Progenitor cell of endocrine pancreas (in vitro differentiated cells): ENCODE data around the gene ATXN2. TPM values are rescaled to one million over a fixed set of nuclear protein-coding genes. Genes with fewer than 3 reads are reported as not detected.
"Not testable (repeated sequence)": the region's sequence is repeated elsewhere in the genome, so short reads cannot be mapped to it uniquely, and the experiment has no call there.

ENCODE experiments used
- DNase-seq: peaks from one replicate; pipeline ENCODE4 v3.0.0; 2021; ENCODE audit warnings: low spot score; ENCODE audit not compliant: unreplicated experiment
- H3K27ac Mint-ChIP-seq: 2 replicates; pipeline ENCODE4 v1.8.0; 2021; ENCODE audit warnings: mild to moderate bottlenecking, moderate library complexity, mixed read lengths
- H3K27me3 Mint-ChIP-seq: 2 replicates; pipeline ENCODE4 v1.8.0; 2021; ENCODE audit warnings: mixed read lengths
- H3K36me3 Mint-ChIP-seq: 2 replicates; pipeline ENCODE4 v1.8.0; 2022; ENCODE audit warnings: mixed read lengths; ENCODE audit not compliant: insufficient read depth
- H3K4me1 Mint-ChIP-seq: 2 replicates; pipeline ENCODE4 v1.8.0; 2021; ENCODE audit warnings: low read depth, mixed read lengths
- H3K4me3 Mint-ChIP-seq: 2 replicates; pipeline ENCODE4 v1.8.0; 2021; ENCODE audit warnings: low read depth, mild to moderate bottlenecking, moderate library complexity, mixed read lengths
- H3K9me3 Mint-ChIP-seq: 2 replicates; pipeline ENCODE4 v1.8.0; 2021; ENCODE audit warnings: low read depth, mixed read lengths
- total RNA-seq: library from RNA; stranded (reverse); gene quantifications from 2 replicates; pipeline ENCODE4 v1.2.1, GENCODE V29; 2021
- TF ChIP-seq, protein P1 (sequence below): fragments of 200-600 bp; sonication (generic); IDR thresholded peaks from one replicate; pipeline ENCODE4 v1.5.0; 2021; ENCODE audit warnings: antibody characterized with exemption, mild to moderate bottlenecking; ENCODE audit not compliant: unreplicated experiment

ATXN2 gene
- total RNA-seq, 1 donor from 2014 or later = 81.7 TPM

DNA sequence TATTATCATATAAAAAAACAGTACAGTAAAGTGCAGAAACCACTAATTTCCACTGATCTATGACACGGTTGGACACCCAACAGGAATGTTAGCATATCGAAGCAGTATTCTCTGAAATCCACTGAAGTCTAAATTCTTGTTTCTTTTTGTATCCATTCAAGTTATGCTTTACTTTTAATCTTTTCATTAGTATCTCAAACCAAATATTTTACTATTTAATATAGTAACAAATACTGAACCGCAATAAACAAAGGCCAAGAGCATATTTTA, 41.1 kb downstream of the ATXN2 start:
- TF ChIP-seq, protein P1, sequence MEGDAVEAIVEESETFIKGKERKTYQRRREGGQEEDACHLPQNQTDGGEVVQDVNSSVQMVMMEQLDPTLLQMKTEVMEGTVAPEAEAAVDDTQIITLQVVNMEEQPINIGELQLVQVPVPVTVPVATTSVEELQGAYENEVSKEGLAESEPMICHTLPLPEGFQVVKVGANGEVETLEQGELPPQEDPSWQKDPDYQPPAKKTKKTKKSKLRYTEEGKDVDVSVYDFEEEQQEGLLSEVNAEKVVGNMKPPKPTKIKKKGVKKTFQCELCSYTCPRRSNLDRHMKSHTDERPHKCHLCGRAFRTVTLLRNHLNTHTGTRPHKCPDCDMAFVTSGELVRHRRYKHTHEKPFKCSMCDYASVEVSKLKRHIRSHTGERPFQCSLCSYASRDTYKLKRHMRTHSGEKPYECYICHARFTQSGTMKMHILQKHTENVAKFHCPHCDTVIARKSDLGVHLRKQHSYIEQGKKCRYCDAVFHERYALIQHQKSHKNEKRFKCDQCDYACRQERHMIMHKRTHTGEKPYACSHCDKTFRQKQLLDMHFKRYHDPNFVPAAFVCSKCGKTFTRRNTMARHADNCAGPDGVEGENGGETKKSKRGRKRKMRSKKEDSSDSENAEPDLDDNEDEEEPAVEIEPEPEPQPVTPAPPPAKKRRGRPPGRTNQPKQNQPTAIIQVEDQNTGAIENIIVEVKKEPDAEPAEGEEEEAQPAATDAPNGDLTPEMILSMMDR = no peak
- H3K4me1 Mint-ChIP-seq = peaks cover 3% of the 10 kb centered on the region
- DNase-seq = no peak
- peaks cover 3% of the 10 kb centered on the region for H3K36me3 Mint-ChIP-seq
- H3K9me3 Mint-ChIP-seq = no peaks in the 10 kb centered on the region
- no peak overlapping the region for H3K4me3 Mint-ChIP-seq
- no peaks in the 10 kb centered on the region for H3K27me3 Mint-ChIP-seq
- no peak overlapping the region for H3K27ac Mint-ChIP-seq

GRCh38 chr12:111557271-111558106, 41.6 kb downstream of the ATXN2 start:
- TF ChIP-seq, protein P1 = no peak
- H3K27me3 Mint-ChIP-seq = no peaks in the 10 kb centered on the region
- H3K36me3 Mint-ChIP-seq = peaks cover 3% of the 10 kb centered on the region
- DNase-seq = no peak
- no peaks in the 10 kb centered on the region for H3K9me3 Mint-ChIP-seq
- H3K27ac Mint-ChIP-seq = no peak overlapping the region
- no peak overlapping the region for H3K4me3 Mint-ChIP-seq
- H3K4me1 Mint-ChIP-seq = peaks cover 3% of the 10 kb centered on the region

DNA sequence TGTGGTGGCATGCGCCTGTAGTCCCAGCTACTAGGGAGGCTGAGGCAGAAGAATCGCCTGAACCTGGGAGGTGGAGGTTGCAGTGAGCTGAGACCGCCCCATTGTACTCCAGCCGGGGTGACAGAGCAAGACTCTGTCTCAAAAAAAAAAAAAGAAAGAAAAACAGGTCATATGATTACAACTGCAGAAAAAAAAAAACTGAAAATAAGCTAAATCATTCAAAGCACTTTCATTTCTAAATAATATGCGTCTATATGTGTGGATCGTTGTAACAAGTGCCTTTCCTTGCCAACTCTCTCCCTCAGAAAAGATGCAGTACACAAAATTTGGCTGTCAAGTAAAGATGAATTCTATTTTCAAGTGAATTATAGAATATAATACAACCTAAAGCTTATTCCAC, 42.4 kb downstream of the ATXN2 start:
- TF ChIP-seq, protein P1 = no peak
- Mint-ChIP-seq H3K4me1 (peaks cover 3% of the 10 kb centered on the region), H3K27ac (no peak overlapping the region), H3K27me3 (no peaks in the 10 kb centered on the region), H3K36me3 (peaks cover 7% of the 10 kb centered on the region), H3K4me3 (no peak overlapping the region), H3K9me3 (no peaks in the 10 kb centered on the region)
- no peak for DNase-seq

- not testable (repeated sequence) for H3K4me3 Mint-ChIP-seq, H3K27ac Mint-ChIP-seq, H3K9me3 Mint-ChIP-seq, DNase-seq, H3K36me3 Mint-ChIP-seq, H3K4me1 Mint-ChIP-seq, H3K27me3 Mint-ChIP-seq
Measured at GRCh38 chr12:111555313-111555712, 43.8 kb downstream of the ATXN2 start.

GRCh38 chr12:111546758-111547383, 52.2 kb downstream of the ATXN2 start:
- no peak overlapping the region for H3K4me3 Mint-ChIP-seq
- TF ChIP-seq, protein P1 = no peak
- H3K27me3 Mint-ChIP-seq = no peaks in the 10 kb centered on the region
- no peak for DNase-seq
- no peaks in the 10 kb centered on the region for H3K4me1 Mint-ChIP-seq
- no peaks in the 10 kb centered on the region for H3K9me3 Mint-ChIP-seq
- no peak overlapping the region for H3K27ac Mint-ChIP-seq
- peaks cover 24% of the 10 kb centered on the region for H3K36me3 Mint-ChIP-seq

DNA sequence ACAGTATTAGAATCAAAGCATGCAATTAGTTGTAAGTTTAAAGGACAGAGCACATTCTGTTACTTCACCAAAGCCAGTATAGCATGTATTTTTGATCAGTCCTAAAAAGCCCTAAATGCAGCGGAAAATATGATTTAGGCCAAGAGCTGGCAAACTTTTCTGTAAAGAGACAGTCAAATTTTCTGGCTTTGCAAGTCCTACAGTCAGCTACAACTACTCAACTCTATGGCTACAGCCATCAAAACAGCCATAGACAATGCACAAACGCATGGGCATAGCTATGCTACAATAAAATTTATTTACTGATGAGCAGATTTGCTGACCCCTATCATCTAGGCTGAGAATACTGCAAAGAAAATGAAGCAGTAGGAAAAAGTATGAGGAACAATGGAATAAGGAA, 52.9 kb downstream of the ATXN2 start:
- Mint-ChIP-seq H3K4me1 (no peaks in the 10 kb centered on the region), H3K27me3 (no peaks in the 10 kb centered on the region), H3K27ac (no peak overlapping the region), H3K4me3 (no peak overlapping the region), H3K36me3 (peaks cover 22% of the 10 kb centered on the region), H3K9me3 (no peaks in the 10 kb centered on the region)
- TF ChIP-seq, protein P1 = no peak
- DNase-seq = no peak
